Activated CD8-positive, alpha-beta memory T cell treated with anti-CD3 and anti-CD28 coated beads for 48 hours (primary cell): Measurements from ENCODE around the gene TFPT.

ENCODE experiments used
- DNase-seq, 3 experiments: peaks; one replicate each; pipeline ENCODE4 v3.0.0-alpha.2; 2020; ENCODE audit warnings: low read depth in 2 of 3, low spot score in 2 of 3

The TFPT gene, protein sequence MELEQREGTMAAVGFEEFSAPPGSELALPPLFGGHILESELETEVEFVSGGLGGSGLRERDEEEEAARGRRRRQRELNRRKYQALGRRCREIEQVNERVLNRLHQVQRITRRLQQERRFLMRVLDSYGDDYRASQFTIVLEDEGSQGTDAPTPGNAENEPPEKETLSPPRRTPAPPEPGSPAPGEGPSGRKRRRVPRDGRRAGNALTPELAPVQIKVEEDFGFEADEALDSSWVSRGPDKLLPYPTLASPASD

DNA sequence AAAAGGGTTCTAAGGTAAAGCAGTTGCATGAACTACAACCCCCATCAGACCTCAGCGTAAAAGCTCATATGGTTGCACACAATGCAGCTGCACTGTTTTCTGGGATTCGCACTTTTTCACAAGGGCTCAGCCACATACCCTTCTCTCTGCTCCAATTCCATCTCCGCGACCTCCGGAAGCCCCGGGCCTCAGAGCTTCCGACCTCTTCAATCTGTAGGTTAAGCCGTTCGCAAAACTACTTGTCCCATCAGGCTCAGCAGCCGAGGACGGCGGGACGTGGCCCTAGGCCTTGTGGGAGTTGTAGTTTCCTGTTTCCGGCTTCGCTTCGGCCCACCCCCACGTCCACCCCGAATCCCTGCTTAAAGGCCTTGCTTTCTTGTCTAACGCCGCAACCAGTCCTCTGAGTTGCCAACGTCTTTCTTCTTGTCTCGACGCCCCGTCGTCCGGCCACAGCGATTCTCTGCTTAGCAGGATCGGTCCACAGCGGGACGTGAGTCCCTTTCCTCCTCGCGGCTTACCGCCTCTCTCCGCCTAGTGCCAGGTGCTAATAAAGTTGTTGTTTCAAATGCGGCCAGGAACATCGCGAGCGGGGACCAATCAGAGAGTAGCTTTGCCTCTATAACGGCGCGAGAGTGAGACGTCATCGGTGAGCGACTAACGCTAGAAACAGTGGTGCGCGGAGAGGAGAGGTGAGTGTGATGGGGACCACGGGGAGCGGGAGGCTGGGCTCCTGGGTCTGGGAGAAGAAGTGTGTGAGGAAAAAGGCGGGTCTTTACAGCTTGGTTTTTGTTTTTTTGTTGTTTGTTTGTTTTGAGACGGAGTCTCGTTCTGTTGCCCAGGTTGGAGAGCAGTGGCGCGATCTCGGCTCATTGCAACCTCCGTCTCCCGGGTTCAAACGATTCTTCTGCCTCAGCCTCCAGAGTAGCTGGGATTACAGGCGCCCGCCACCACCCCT is at the start of gene TFPT, which contains the start of gene PRPF31:
Gene TFPT (minus strand): TSS at position 549 of the 955 bp plus-strand sequence. CDS start 388 bp downstream, at position 161.
Gene PRPF31 (plus strand): TSS at position 646 of the 955 bp plus-strand sequence. CDS start 2,525 bp downstream, outside the sequence.
- DNase-seq = peak; percentile 83 to 96 (median 96)

DNA sequence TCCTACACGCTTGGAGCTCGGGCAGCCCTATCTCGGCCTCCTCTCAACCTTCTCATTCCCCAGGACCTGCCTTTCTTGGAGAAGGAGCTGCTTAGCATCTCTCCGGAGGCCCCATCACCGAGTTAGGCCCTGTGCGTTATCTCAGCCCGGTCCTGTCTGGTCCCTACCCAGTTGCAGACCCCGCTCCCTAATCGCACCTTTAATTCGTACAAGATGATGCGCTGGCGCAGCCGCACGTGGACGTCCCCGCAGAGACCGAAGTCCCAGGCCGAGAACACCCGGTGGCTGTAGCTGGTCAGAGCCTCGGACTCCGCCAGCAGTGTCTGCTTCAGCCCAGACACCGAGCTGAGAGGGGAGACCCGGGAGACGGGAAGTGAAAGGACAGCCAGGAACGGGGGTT is 49.8 kb upstream of the TFPT start:
- DNase-seq = no peak

DNA sequence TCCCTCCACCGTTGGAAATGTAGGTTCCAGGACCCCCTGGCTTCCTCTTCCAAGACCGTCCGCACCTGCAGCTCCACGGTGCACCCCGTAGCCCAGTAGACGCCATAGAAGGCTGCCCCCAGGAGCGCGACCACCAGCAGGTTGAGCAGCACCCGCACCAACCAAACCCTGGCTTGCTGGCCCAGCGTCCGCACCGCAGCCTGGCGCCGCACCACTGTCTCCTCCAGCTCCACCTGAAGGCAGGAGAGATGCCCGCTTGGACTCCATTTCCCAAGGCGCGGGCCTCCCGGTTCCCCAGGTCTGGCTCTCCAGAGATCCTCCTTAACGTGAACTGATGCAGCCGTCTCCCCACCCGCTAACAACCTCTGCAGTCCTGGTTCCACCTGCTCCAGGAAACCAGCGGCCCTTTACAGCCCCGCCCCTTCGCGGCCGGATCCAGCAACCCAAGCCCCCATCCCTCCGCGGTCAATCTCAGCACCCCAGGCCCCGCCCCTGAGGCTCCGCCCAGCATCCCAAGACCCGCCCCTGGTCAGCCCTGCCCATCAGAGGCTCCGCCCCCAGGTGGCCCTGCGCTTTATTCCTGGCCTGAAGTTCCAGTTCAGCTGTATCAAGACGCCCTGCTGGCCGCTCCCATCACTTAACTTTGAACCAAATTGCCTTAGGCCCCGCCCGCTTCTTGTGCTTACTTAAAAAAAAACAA is 49.1 kb upstream of the TFPT start:
- peak in 1 of 3 experiments; percentile 44 for DNase-seq

DNA sequence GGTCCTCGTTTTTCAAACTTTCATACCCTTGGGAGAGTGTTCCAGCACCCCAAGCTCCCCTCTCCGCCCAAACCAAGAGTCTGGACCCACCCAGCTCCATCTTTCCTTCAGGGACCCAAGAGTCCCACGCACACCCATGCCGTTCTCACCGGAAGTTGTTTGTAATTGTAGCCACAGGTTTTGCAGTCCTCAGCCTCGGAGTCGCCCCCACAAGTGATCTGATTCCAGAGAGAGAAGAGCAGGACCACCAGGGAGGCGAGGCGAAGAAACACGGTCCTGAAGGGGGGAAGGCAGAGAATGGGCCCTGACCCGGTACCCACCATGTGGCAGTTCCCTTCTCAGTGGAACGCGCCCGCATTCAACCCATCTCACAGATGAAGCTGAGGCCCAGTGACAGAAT is 47.4 kb upstream of the TFPT start:
- DNase-seq = no peak

DNA sequence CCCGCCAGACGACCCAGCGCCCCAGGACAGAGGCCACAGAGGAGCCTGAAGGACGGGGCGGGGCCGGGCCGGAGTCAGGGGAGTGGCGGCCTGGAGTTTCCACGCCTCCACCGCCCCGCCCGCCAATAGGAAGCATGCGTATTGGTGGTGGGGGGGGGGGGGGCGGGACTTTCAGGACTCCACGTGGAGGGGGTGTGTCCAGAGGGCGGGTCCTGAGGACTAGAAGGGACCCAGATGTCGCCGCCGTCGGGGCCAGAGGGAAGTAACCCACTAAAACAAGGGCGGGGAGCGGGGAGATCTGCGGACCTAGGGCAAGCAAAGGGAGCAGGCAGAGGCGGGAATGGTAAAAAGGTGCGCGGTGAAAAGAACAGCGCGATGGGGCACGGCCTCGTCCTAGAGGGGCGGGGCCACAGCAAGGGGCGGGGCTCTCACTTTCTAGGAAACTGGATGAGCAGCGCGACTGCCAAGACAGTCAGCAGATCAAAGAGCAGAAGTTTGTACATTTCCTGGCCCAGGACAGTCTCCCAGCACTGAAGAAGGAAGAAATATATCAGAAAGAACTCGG is 46.9 kb upstream of the TFPT start:
- peak; percentile 56 to 57 (median 56) for DNase-seq

DNA sequence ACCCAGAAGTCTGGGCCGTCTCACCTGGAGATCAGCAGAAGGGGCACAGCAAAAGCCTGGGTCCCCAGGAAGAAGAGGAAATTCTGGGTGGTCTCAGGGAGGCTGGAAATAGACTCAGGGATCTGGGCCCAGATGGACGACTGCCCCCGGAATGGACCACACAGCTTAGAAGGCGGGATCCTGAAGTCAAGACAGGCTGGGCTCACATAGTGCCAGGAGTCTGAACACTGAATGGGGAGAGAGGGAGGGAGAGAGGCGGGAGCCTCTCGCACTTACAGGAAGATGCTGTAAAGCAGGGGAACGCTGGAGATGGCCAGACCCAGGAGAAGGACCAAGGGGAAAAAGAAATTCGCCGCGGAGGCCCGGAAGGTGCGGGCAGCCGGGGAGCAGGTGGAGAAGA is 45.4 kb upstream of the TFPT start:
- DNase-seq = no peak

DNA sequence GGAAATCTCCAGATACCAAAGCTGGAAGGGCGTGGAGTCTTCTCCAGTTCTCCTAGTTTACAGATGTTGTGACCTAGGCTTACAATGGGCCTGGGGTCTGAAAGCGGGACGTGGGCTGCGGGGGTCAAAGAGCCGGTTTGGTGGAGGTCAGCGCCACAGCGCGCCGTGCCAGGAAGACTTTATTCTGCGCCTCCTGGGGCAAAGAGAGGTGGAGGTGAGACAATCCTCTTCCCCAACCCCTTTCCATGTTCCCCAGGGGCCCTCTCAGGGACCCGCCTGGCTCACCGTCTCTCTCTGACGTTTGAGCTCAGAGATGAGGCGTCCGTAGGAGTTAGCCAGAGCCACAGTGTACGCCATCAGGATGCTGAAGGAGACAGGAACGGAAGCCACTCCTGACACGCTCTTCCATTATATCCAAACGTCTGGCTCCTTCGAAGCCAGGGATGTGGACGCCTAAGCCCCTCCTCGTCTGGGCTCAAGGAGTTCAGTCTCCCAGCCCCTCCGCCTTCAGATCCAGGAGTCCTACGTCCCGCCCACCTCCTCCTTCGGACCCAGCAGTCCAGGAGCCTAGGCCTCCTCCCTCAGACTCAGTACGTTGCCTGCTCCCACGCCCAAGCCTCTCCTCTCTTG is 44.8 kb upstream of the TFPT start:
- no peak for DNase-seq

DNA sequence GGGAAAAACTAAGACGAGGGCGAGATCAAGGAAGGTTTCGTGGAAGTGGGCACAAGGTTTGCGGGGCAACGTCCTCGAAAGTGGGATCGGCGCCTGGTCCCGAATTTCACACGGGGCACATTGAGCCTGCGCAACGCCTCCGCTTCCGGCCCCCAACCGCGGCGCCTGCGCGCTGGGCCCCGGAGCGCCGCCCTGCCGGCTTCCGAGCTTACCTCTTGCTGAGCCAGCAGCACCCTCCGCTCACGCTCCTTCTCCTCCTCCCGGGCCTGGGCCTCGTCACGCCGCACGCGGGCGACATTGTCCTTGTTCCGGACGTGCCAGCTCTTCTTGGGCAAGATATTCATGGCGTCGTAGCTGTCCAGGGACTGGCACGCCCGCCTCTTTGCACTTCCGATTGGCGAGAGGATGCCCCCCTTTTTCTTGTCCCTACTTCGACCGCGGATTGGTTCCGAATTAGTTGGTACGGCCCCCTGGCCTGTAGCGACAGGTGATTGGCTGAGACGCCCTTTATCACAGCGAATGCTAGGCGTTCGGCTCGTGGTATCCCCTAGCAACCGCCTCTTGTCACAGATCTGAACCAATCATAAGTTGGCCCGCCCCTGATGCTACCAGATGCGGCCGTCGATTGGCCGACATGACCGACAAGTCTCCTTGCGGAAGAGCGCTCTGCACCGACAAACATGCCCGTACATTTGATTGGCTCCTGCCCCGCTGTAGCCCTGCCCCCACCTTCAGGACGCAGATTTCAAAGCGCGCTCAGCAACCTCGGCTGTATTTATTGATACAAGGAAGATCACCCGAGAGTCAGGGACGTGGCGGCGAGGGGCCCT is 44.1 kb upstream of the TFPT start, which contains the start of gene LENG1:
Gene LENG1 (minus strand): TSS at position 370 of the 830 bp plus-strand sequence. CDS start 26 bp downstream, at position 344.
- peak; percentile 67 to 94 (median 94) for DNase-seq

DNA sequence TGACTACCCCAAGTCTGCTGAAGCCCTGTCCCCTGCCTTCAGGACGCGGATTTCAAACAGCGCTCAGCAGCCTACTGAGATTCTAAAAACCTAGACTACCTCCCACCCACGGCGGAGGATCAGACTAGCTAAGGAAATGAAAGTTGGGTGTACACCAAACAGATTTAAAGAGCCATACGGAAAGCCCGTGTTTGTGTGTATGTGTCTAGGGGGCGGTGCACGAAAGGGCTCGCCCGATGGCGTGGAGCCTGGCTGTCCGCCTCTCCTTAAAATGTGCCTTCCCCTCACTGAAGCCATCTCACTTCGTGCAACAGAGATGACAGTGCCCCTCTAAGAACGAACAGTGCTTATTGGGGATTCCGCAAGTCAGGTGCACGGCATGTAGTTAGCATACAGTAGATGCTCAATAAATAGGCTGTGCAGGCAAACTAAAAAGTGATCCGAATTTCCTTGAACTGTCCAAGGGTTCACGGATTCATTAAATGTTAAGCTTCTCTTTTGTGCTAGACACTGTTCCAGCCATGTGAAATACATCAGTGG is 43.4 kb upstream of the TFPT start:
- DNase-seq = no peak

DNA sequence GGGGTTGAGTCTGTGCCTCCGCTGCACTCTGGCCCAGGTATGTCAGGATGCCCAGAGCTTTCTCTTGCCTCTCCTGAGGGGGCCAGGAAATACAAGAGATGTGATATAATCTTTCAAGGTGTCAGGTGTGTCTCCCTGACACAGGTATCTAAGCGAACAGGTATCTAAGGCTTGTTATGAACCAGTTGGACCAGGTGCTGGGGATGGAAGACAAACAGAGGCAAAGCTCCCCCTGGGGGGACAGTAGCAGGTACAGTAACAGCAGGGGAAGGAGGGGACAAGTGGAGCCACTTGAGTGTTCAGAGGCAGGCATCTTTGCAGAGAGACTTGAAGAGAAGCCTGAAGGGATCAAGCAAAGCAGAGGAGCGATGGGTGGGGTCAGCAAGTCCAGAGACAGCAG is 41.5 kb upstream of the TFPT start:
- no peak for DNase-seq

DNA sequence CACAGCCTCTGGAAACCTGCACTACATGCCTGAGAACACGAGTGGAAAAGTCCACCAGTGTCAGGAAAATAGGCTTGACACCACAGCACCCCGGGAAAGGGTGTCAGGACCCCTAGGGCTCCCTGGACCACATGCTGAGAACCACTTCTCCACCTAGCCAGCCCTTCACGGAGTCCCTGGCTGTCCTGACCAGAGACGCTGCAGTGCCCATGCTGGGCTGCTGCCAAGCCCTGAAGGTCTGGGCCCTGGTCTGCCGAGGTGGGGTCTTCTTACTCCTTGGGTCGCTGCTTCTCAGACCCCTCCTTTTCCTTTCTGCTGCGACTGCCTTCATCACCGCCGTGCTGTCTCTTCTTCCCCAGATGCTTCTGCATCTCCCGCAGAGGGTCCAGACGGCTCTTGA is 41.0 kb upstream of the TFPT start:
- DNase-seq = no peak

DNA sequence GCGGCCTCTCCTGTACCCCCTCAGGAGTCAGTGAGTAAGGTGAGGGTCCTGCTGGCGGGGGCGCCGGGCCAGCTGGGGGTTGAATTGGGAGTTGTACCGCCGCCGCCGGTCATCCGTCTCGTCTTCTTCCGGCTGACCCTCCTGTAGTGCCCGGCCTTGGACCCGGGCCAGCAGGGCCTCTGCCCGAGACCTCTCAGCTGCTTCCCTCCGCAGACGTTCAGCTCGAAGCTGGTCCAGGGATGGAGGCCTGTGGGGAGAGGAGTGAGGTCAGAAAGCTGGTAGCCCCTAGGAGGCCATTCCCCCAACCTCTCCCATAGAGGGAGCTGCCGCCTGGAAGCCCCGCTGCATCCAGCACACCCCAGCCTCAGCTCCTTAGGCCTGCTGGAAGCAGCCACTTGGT is 40.2 kb upstream of the TFPT start:
- DNase-seq = no peak

DNA sequence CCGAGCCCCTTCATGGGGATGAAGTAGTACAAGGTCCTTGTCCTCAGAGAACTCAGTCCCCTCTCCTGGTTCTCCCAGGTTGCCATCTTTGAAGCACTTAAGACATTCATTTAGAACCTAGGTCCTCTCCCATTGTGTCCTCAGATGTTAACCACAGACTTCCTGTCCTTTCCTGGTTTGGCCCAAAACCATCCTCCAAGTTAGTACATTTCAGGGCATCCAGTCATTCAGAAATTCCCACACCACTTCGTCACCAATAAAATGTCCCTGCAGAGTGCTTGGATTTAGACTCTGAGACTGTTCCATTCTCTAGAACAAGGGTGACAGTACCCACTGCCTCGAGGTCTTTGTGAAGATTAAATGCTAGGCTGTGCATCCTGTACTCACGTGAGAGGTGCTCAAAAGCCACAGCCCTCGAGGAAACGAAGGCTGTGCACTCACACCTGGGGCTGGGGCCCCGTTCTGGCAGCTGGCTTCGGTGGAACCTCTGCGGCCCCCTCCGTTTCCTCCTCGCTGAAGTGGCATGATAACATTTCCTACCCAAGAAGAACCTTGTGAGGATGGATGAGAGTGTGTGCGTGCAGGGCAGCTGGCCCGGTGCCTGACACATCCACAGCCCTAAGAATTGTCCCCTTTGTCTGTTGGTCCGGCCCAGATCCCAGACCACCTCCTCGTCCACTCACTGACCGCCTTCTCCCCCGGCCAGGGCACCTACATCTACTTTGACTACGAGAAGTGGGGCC is 39.3 kb upstream of the TFPT start:
- no peak for DNase-seq

DNA sequence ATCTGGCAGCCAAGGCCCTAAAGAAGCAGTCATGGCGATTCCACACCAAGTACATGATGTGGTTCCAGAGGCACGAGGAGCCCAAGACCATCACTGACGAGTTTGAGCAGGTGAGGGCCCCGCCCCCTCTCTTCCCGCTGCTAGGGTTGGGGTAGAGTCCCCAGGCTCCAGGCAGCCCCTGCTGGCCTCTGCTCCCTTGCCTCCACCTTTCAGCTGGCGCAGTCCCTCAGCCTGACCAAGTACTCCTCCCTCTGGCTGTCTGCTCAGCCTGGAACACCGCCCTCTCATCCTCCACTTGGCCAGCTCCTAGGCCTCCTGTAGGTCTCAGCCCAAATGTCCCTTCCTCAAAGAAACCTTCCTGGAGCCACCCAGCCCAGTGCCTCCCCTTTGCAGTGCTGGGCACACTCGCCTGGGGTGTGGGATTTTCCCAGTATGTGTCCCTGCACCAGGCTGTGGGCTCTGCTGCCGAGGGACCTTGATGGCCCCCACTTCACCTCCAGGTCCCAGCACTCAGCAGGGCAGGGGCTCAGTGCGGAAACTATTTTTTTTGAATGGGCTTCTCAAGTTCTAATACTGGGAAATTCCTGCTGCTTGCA is 38.4 kb upstream of the TFPT start:
- DNase-seq = no peak

DNA sequence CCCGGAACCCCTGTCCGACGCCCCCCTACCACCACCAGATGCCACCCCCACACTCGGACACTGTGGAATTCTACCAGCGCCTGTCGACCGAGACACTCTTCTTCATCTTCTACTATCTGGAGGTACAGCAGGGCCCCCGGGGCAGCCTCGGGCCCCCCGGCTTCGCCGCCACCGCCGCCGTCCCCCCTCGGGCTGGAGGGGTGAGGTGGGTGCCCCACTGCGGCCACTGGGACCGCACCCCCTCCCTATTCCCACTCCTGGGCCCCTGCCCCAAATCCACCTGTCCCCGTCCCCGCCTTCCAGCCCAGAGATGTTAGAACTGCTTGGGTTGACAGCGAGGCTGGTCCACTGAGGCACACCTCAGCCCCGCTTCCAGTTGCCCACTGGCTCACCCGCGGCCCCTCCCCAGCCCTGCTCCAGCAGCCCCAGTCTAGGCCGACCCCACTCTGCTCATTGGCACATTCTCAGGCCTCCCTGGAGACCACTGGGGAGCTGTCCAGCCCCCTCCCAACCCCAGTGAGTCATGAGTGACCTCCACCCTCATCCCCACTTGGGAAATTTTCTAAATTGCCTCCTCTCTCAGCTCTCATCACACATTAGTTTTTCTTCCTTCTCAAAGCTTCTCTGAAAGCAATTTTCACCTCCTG is 37.5 kb upstream of the TFPT start:
- DNase-seq = no peak

DNA sequence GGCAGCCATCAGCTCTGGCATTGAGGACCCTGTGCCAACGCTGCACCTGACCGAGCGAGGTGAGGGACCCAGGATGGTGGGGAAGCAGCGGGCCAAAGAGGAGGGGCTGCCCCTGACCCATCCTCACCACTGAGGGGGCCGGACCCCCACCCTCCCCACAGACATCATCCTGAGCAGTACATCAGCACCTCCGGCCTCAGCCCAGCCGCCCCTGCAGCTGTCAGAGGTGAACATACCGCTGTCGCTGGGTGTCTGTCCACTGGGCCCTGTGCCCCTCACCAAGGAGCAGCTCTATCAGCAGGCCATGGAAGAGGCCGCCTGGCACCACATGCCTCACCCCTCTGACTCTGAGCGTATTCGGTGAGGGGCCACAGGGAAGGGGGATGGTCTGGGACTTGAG is 36.8 kb upstream of the TFPT start:
- DNase-seq = no peak

DNA sequence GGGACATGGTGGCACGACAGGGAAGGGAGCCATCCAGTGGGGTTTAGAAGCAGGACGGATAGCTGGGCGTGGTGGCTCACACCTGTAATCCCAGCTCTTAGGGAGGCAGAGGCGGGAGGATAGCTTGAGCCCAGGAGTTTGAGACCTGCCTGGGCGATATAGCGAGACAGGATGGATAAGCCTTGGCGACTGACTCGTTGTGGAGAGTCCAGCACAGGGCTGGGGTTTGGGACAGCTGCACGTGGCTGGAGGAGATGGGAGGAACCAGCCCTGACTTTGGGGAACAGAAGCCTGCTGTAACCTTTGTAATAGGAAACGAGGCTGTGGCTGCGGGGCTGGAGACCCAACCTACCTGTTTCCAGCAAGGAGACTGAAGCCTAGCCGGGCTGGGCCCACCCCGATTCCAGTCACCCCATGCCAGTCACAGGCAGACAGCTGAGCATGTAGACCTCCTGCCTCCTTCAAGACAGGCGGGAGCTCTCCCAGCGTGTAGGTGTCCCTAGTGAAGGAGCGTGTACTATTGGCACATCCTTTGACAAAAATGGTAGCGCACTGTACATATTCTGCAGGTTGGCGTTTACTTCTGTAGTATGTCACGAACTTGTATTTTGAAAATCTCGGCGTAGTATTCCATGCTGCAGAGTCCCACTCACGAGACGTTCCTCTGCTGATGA is 36.0 kb upstream of the TFPT start:
- DNase-seq = no peak
